Measurements from ENCODE around the gene LHFPL2.

LHFPL2 gene

DNA sequence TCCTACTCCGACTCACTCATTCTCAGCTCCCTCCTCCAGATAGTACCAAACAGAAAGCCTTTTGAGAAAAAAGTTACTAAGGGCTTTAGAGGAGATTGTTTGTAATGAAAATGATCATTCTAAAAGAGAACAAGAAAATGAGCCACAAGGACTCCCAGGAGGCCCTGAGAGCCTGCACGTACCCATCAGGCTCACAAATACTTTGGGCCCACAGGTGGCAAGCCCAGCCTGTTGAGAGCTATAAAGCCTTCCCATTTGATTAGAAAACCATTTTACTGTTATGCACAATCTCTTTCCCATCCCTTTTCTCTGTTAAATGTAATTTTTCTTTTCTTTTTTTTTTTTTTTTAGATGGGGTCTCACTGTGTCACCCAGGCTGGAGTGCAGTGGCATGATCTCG is 136.1 kb downstream of the LHFPL2 start:
- Histone ChIP-seq H3K9ac (ENCODE audit: insufficient read length, low read depth) (no peak overlapping the region), H3K4me3 (ENCODE audit: insufficient read length, low read depth) (no peak overlapping the region), H3K4me1 (ENCODE audit: insufficient read depth, insufficient read length) (peaks cover 6% of the 10 kb centered on the region), H3K9me3 (ENCODE audit: insufficient read depth, low read length) (no peaks in the 10 kb centered on the region), H3K36me3 (ENCODE audit: insufficient read depth, insufficient read length, low read length) (peaks cover 11% of the 10 kb centered on the region), H3K27me3 (ENCODE audit: insufficient read depth, insufficient read length) (no peaks in the 10 kb centered on the region)
- no peak for DNase-seq (ENCODE audit: low read depth, low spot score)
- TF ChIP-seq ZNF274 (IDR thresholded peaks at IDR 0.05; ENCODE audit: low read depth, low read length) (no peak), YY1 (IDR thresholded peaks at IDR 0.05; ENCODE audit: insufficient read depth, insufficient read length) (no peak), SUZ12 (IDR thresholded peaks at IDR 0.05; ENCODE audit: extremely low read depth, insufficient read depth, insufficient read length) (no peak)

DNA sequence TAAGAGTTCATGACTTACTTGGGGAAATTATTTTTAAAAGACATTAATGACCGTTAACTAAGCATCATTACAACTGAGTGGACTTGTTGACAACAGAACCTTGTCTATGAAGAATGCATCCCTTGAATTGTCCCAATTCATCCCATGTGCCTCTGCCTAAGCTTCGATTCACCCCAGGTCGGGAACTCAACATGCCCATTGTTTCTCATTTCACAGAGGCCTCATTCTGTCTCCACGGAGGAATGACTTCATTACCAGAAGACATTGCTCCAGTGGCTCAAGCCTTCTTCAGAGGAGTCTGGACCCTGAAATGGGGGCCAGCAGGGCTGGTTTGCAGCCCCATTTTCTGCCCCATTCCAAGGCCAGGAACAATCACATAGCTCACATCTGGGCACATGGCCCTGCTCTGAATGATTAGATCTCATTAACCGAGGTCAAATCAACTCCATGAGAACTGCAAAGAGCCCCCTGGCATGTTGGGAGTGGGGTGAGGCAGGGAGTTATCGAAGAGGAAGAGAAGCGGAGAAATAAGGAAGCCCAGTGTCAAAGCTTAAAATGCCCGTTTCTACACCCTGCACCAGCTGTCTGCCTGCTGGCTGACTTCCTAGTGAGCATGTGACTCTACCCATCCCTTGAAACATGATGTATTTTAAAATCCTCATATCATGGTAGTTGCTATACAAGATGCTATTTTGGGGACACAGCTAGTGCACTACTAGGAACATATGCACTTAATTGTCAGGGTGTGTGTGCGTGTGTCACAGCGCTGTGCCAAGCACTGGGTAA is 137.3 kb downstream of the LHFPL2 start:
- TF ChIP-seq ZNF274 (IDR thresholded peaks at IDR 0.05; ENCODE audit: low read depth, low read length) (no peak), YY1 (IDR thresholded peaks at IDR 0.05; ENCODE audit: insufficient read depth, insufficient read length) (no peak), SUZ12 (IDR thresholded peaks at IDR 0.05; ENCODE audit: extremely low read depth, insufficient read depth, insufficient read length) (no peak)
- Histone ChIP-seq H3K27me3 (ENCODE audit: insufficient read depth, insufficient read length) (no peaks in the 10 kb centered on the region), H3K36me3 (ENCODE audit: insufficient read depth, insufficient read length, low read length) (peaks cover 11% of the 10 kb centered on the region), H3K9ac (ENCODE audit: insufficient read length, low read depth) (no peak overlapping the region), H3K4me1 (ENCODE audit: insufficient read depth, insufficient read length) (peaks cover 6% of the 10 kb centered on the region), H3K9me3 (ENCODE audit: insufficient read depth, low read length) (no peaks in the 10 kb centered on the region), H3K4me3 (ENCODE audit: insufficient read length, low read depth) (no peak overlapping the region)
- DNase-seq (ENCODE audit: low read depth, low spot score) = no peak

DNA sequence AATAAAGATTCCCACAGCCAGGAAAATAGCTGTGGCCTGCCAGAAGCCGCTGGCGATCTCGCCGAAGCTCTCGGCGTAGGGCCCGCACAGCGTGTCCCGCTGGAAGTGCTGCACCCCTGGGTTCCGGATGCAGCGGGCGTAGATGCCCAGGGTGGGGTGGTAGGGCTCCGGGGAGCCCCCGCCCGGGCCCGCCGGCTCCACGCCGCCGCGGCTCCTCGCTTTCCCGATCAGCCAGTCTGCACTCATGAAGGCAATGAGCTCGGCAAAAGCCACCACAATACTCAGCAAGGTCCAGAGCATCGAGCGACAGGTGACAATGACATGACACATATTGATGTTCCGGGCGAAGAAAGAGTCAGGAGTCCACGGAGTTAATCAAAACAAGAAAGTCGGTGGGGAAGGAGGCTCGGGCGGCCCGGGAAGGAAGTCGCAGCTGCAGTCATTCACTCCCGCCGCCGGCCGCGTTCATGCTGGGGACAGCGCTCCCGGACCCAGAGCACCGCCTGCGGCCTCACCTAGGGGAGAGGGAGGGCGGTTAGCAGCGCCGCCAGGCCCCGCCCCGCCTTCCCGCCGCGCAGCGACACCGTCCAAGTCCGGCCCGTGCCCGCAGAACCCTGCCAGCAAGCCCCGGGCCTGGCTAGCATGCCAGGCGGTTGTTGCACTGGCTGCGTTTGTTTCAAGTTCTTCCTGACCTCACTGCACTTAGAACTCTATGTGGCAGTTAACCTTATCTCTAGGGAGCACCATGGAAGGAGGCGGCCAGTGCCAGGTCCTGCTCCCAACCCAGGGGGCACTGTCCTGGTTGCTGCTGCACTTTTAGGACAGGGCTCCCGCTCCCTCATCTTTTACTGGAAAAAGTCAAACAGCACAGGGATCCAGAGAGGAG is 138.4 kb downstream of the LHFPL2 start:
- Histone ChIP-seq H3K9ac (ENCODE audit: insufficient read length, low read depth) (no peak overlapping the region), H3K4me3 (ENCODE audit: insufficient read length, low read depth) (no peak overlapping the region), H3K9me3 (ENCODE audit: insufficient read depth, low read length) (no peaks in the 10 kb centered on the region), H3K36me3 (ENCODE audit: insufficient read depth, insufficient read length, low read length) (peaks cover 11% of the 10 kb centered on the region), H3K27me3 (ENCODE audit: insufficient read depth, insufficient read length) (no peaks in the 10 kb centered on the region), H3K4me1 (ENCODE audit: insufficient read depth, insufficient read length) (peaks cover 6% of the 10 kb centered on the region)
- no peak for DNase-seq (ENCODE audit: low read depth, low spot score)
- TF ChIP-seq SUZ12 (IDR thresholded peaks at IDR 0.05; ENCODE audit: extremely low read depth, insufficient read depth, insufficient read length) = no peak
- TF ChIP-seq ZNF274 (IDR thresholded peaks at IDR 0.05; ENCODE audit: low read depth, low read length) = no peak
- TF ChIP-seq YY1 (IDR thresholded peaks at IDR 0.05; ENCODE audit: insufficient read depth, insufficient read length) = no peak

DNA sequence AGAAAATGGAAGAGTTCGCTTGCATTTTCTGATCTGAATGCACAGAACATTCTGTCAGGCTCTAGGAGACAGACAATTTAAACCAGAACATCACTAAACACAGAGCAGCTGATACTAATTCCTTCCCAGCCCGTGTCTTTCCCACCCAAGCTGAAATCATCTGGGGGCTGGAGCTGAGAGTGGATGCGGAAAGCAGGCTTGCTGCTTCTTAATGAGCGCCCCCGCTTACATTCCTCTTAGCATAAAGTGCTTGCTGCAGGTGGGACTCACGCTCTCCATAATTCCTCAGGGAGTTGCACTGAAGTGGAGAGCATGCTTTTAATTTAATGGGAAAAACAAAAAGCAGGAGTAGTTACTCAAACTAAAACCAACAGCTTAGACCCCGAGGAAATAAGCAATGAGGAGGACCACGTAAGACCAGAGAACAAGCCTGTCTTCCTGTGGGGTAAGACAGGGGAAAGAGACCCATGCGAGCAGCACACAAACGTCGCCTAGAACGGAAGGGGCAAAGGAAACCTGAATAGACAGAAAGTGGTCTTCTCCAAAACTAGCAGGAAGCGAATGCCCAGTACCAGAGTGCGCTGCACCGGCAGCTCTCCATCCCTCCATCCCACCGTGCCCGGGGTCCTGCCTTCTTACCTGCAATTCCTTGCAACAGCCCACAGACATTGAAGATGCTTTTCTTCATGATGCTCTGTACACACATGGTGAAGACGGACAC is 139.3 kb downstream of the LHFPL2 start:
- TF ChIP-seq ZNF274 (IDR thresholded peaks at IDR 0.05; ENCODE audit: low read depth, low read length) (no peak), YY1 (IDR thresholded peaks at IDR 0.05; ENCODE audit: insufficient read depth, insufficient read length) (no peak), SUZ12 (IDR thresholded peaks at IDR 0.05; ENCODE audit: extremely low read depth, insufficient read depth, insufficient read length) (no peak)
- Histone ChIP-seq H3K9me3 (ENCODE audit: insufficient read depth, low read length) (no peaks in the 10 kb centered on the region), H3K27me3 (ENCODE audit: insufficient read depth, insufficient read length) (no peaks in the 10 kb centered on the region), H3K36me3 (ENCODE audit: insufficient read depth, insufficient read length, low read length) (peaks cover 9% of the 10 kb centered on the region), H3K4me3 (ENCODE audit: insufficient read length, low read depth) (no peak overlapping the region), H3K9ac (ENCODE audit: insufficient read length, low read depth) (no peak overlapping the region), H3K4me1 (ENCODE audit: insufficient read depth, insufficient read length) (peaks cover 6% of the 10 kb centered on the region)
- no peak for DNase-seq (ENCODE audit: low read depth, low spot score)

DNA sequence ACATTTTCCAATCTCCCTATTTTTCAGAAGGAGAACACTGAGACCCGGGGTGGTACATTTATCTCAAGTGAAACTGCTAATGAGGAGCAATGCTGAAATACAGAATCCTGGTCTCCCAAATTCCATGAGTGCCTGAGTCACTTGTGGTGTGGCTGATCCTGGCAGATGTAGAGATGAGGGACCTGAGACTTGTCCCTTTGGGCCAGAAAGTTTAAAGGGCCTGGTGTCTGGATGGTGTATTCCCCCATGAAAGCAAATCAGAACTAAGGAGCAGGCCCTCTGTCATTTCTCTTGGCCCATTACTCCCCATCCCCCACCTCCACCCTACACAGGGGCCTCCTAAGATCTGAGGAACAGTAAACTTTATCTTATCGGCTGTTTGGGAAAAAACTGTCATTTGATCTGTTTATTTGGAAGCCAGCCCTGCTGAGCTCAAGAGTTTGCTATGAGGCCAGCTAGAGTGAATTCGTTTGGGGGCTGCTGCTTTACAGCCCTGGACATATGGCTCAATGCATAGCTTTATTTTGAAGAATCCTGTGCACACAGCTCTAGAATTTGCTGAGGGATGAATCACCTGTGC is 140.3 kb downstream of the LHFPL2 start:
- Histone ChIP-seq H3K4me1 (ENCODE audit: insufficient read depth, insufficient read length) (peaks cover 6% of the 10 kb centered on the region), H3K4me3 (ENCODE audit: insufficient read length, low read depth) (no peak overlapping the region), H3K36me3 (ENCODE audit: insufficient read depth, insufficient read length, low read length) (peaks cover 6% of the 10 kb centered on the region), H3K9me3 (ENCODE audit: insufficient read depth, low read length) (no peaks in the 10 kb centered on the region), H3K27me3 (ENCODE audit: insufficient read depth, insufficient read length) (no peaks in the 10 kb centered on the region), H3K9ac (ENCODE audit: insufficient read length, low read depth) (no peak overlapping the region)
- TF ChIP-seq SUZ12 (IDR thresholded peaks at IDR 0.05; ENCODE audit: extremely low read depth, insufficient read depth, insufficient read length) (no peak), ZNF274 (IDR thresholded peaks at IDR 0.05; ENCODE audit: low read depth, low read length) (no peak), YY1 (IDR thresholded peaks at IDR 0.05; ENCODE audit: insufficient read depth, insufficient read length) (no peak)
- DNase-seq (ENCODE audit: low read depth, low spot score) = no peak

DNA sequence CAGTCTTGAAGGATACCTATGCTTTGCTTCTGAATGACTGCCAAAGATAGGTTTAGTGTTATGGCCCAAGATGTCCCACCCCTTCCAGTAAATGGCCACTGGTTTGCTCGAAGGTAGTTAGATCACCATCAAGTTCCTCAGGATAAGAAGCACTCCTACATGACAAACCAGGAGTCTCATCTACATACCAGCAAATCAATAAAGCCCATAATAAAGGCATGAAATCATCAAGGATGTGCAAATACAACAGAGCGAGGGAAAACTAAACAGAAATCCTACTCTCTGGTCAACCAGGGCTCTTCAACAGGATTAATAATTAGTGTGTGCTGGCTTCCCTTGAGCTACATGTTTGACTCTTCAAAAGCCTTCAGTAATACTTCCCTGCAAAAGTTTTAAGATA is 141.0 kb downstream of the LHFPL2 start:
- Histone ChIP-seq H3K9ac (ENCODE audit: insufficient read length, low read depth) (no peak overlapping the region), H3K36me3 (ENCODE audit: insufficient read depth, insufficient read length, low read length) (peaks cover 6% of the 10 kb centered on the region), H3K9me3 (ENCODE audit: insufficient read depth, low read length) (no peaks in the 10 kb centered on the region), H3K4me3 (ENCODE audit: insufficient read length, low read depth) (no peak overlapping the region), H3K27me3 (ENCODE audit: insufficient read depth, insufficient read length) (no peaks in the 10 kb centered on the region), H3K4me1 (ENCODE audit: insufficient read depth, insufficient read length) (peaks cover 6% of the 10 kb centered on the region)
- DNase-seq (ENCODE audit: low read depth, low spot score) = no peak
- TF ChIP-seq ZNF274 (IDR thresholded peaks at IDR 0.05; ENCODE audit: low read depth, low read length) (no peak), SUZ12 (IDR thresholded peaks at IDR 0.05; ENCODE audit: extremely low read depth, insufficient read depth, insufficient read length) (no peak), YY1 (IDR thresholded peaks at IDR 0.05; ENCODE audit: insufficient read depth, insufficient read length) (no peak)
